ENCODE measurements around the gene DIAPH2. TPM values are rescaled to one million over a fixed set of nuclear protein-coding genes. Genes with fewer than 3 reads are reported as not detected.

DIAPH2 gene
- total RNA-seq, 2 donors from 2014 or later: 42.4 to 66.0 TPM

GRCh38 chrX:96692890-96693289 lies 8.2 kb downstream of the DIAPH2 start:
- H3K4me1 ChIP-seq (ENCODE audit: control insufficient read depth in 1 of 2, low read depth in 2 of 2): peaks cover 0 to 17% of the 10 kb centered on the region in 2 donors
- ATAC-seq (ENCODE audit: insufficient number of reproducible peaks, low FRiP score, low read depth): no peak
- peak overlapping the region in 1 of 2 donors; percentile 23 for H3K27ac ChIP-seq
- H3K9me3 ChIP-seq: no peaks in the 10 kb centered on the region
- DNase-seq (ENCODE audit: low spot score): no peak
- H3K4me3 ChIP-seq: no peak overlapping the region
- TF ChIP-seq CTCF (IDR thresholded peaks at IDR 0.05): no peak
- no peaks in the 10 kb centered on the region for H3K36me3 ChIP-seq
- no peaks in the 10 kb centered on the region for H3K27me3 ChIP-seq (replicated peaks; ENCODE audit: insufficient read depth)

- no peak overlapping the region for H3K4me3 ChIP-seq
- ATAC-seq (ENCODE audit: insufficient number of reproducible peaks, low FRiP score, low read depth) (no peak), DNase-seq (ENCODE audit: low spot score) (no peak)
- TF ChIP-seq CTCF (IDR thresholded peaks at IDR 0.05): no peak
- no peaks in the 10 kb centered on the region for H3K9me3 ChIP-seq
- peak overlapping the region in 1 of 2 donors; percentile 23 for H3K27ac ChIP-seq
- peaks cover 0 to 16% of the 10 kb centered on the region in 2 donors for H3K4me1 ChIP-seq (ENCODE audit: control insufficient read depth in 1 of 2, low read depth in 2 of 2)
- H3K27me3 ChIP-seq (replicated peaks; ENCODE audit: insufficient read depth): no peaks in the 10 kb centered on the region
- H3K36me3 ChIP-seq: no peaks in the 10 kb centered on the region
These were observed 8.8 kb downstream of the DIAPH2 start for GRCh38 chrX:96693407-96693806.

GRCh38 chrX:96696462-96696861 lies 11.8 kb downstream of the DIAPH2 start:
- Histone ChIP-seq H3K4me3 (no peak overlapping the region), H3K27ac (no peak overlapping the region), H3K27me3 (replicated peaks; ENCODE audit: insufficient read depth) (no peaks in the 10 kb centered on the region), H3K4me1 (ENCODE audit: control insufficient read depth in 1 of 2, low read depth in 2 of 2) (peaks cover 0 to 9% of the 10 kb centered on the region in 2 donors), H3K36me3 (no peaks in the 10 kb centered on the region), H3K9me3 (no peaks in the 10 kb centered on the region)
- ATAC-seq (ENCODE audit: insufficient number of reproducible peaks, low FRiP score, low read depth) (no peak), DNase-seq (ENCODE audit: low spot score) (no peak)
- TF ChIP-seq CTCF (IDR thresholded peaks at IDR 0.05): no peak

GRCh38 chrX:96700625-96701024 lies 16.0 kb downstream of the DIAPH2 start:
- no peaks in the 10 kb centered on the region for H3K9me3 ChIP-seq
- no peaks in the 10 kb centered on the region for H3K27me3 ChIP-seq (replicated peaks; ENCODE audit: insufficient read depth)
- TF ChIP-seq CTCF (IDR thresholded peaks at IDR 0.05): no peak
- ATAC-seq (ENCODE audit: insufficient number of reproducible peaks, low FRiP score, low read depth) (no peak), DNase-seq (ENCODE audit: low spot score) (no peak)
- H3K27ac ChIP-seq: no peak overlapping the region
- H3K4me3 ChIP-seq: no peak overlapping the region
- H3K36me3 ChIP-seq: no peaks in the 10 kb centered on the region
- H3K4me1 ChIP-seq (ENCODE audit: control insufficient read depth in 1 of 2, low read depth in 2 of 2): peaks cover 5 to 11% of the 10 kb centered on the region in 2 donors

GRCh38 chrX:96703379-96703778 lies 18.7 kb downstream of the DIAPH2 start:
- H3K27me3 ChIP-seq (replicated peaks; ENCODE audit: insufficient read depth): no peaks in the 10 kb centered on the region
- no peak for TF ChIP-seq CTCF (IDR thresholded peaks at IDR 0.05)
- no peak overlapping the region for H3K4me3 ChIP-seq
- H3K9me3 ChIP-seq: no peaks in the 10 kb centered on the region
- ATAC-seq (ENCODE audit: insufficient number of reproducible peaks, low FRiP score, low read depth) (no peak), DNase-seq (ENCODE audit: low spot score) (no peak)
- peaks cover 5 to 11% of the 10 kb centered on the region in 2 donors for H3K4me1 ChIP-seq (ENCODE audit: control insufficient read depth in 1 of 2, low read depth in 2 of 2)
- no peak overlapping the region for H3K27ac ChIP-seq
- H3K36me3 ChIP-seq: no peaks in the 10 kb centered on the region
